ENCODE results near the gene DRP2.

DNA sequence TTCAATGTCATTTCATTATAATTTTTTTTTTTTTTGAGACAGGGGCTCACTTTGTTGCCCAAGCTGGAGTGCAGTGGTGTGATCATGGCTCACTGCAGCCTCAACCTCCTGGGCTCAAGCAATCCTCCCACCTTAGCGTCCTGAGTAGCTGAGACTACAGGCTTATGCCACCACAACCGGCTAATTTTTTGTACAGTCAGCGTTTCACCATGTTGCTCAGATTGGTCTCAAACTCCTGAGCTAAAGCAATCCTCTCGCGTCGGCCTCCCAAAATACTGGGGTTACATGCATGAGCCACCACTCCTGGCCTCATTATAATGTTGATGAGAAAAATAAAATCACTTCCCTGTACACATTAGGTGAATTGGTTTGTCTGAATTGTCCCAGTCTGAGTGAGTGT, 54.6 kb downstream of the DRP2 start:
- no peak for TF ChIP-seq CTCF (IDR thresholded peaks at IDR 0.05; ENCODE audit: poor library complexity, severe bottlenecking)
- TF ChIP-seq POLR2AphosphoS5 (IDR thresholded peaks at IDR 0.05) = no peak
- TF ChIP-seq RAD21 (conservative IDR thresholded peaks at IDR 0.05) = no peak
- no peak for TF ChIP-seq REST (IDR thresholded peaks at IDR 0.05; ENCODE audit: borderline replicate concordance)
- no peak for TF ChIP-seq EP300 (conservative IDR thresholded peaks at IDR 0.05; ENCODE audit: poor library complexity, severe bottlenecking)
- no peak for TF ChIP-seq EZH2 (IDR thresholded peaks at IDR 0.05; ENCODE audit: borderline replicate concordance, insufficient read depth, low read length, poor library complexity, severe bottlenecking)
- TF ChIP-seq MXI1 (conservative IDR thresholded peaks at IDR 0.05; ENCODE audit: poor library complexity, severe bottlenecking) = no peak
- TF ChIP-seq SMC3 (conservative IDR thresholded peaks at IDR 0.05; ENCODE audit: poor library complexity) = no peak
